CD14-positive monocyte (primary cell): ENCODE results near the gene MRPS9. TPM values are rescaled to one million over a fixed set of nuclear protein-coding genes. Genes with fewer than 3 reads are reported as not detected.

Experiments used
- DNase-seq, 3 donors: peaks; one replicate each; pipeline ENCODE4 v3.0.0-alpha.2; 2011 to 2022
- H2AFZ ChIP-seq: 2 replicates; pipeline ENCODE4 v1.6.0; 2012; ENCODE audit warnings: mild to moderate bottlenecking, low read depth, low read length, inconsistent platforms; ENCODE audit not compliant: insufficient read depth, poor library complexity, severe bottlenecking
- H3K27ac ChIP-seq, 2 donors: 1 replicate in 1 of 2; 2 replicates in 1 of 2; pipeline ENCODE4 v1.5.1; 2012 to 2013; ENCODE audit warnings: low read length in 2 of 2, control low read depth in 1 of 2, inconsistent platforms in 1 of 2, low read depth in 1 of 2, mild to moderate bottlenecking in 1 of 2
- H3K27me3 ChIP-seq, 2 donors: one replicate each; pipeline versions ENCODE4 v1.6.0 to v1.6.1; 2011 to 2013; ENCODE audit warnings: low read length in 2 of 2; ENCODE audit not compliant: control insufficient read depth in 2 of 2, insufficient read depth in 2 of 2
- H3K36me3 ChIP-seq, 2 donors: replicated peaks in 1 of 2; 1 replicate in 1 of 2; 2 replicates in 1 of 2; pipeline versions ENCODE4 v1.5.1 to v1.6.1; 2012 to 2013; ENCODE audit warnings: low read length in 2 of 2, control low read depth in 1 of 2, inconsistent platforms in 1 of 2, mild to moderate bottlenecking in 1 of 2; ENCODE audit not compliant: insufficient read depth in 2 of 2, control insufficient read depth in 1 of 2
- H3K4me1 ChIP-seq, 2 donors: 1 replicate in 1 of 2; 2 replicates in 1 of 2; pipeline versions ENCODE4 v1.5.1 to v1.6.1; 2012 to 2013; ENCODE audit warnings: low read length in 2 of 2, control low read depth in 1 of 2, inconsistent platforms in 1 of 2, mild to moderate bottlenecking in 1 of 2, moderate library complexity in 1 of 2; ENCODE audit not compliant: insufficient read depth in 2 of 2, control insufficient read depth in 1 of 2
- H3K4me2 ChIP-seq: replicated peaks from 2 replicates; pipeline ENCODE3; 2012; ENCODE audit warnings: low read length, moderate library complexity, mild to moderate bottlenecking; ENCODE audit not compliant: poor library complexity, severe bottlenecking; ENCODE audit errors: extremely low read depth
- H3K4me3 ChIP-seq, 3 experiments: fragments of 200-600 bp in 1 of 3; sonication (generic) in 1 of 3; replicated peaks in 1 of 3; 1 replicate in 2 of 3; 2 replicates in 1 of 3; pipeline ENCODE4 v1.5.1; 2011 to 2013; ENCODE audit warnings: low read length in 3 of 3, mild to moderate bottlenecking in 3 of 3, control low read depth in 2 of 3, low read depth in 2 of 3, inconsistent platforms in 1 of 3, moderate library complexity in 1 of 3
- H3K79me2 ChIP-seq: 2 replicates; pipeline ENCODE4 v1.6.0; 2012; ENCODE audit warnings: mild to moderate bottlenecking, control low read depth, inconsistent platforms, low read length, moderate library complexity; ENCODE audit not compliant: insufficient read depth
- H3K9ac ChIP-seq: 2 replicates; pipeline ENCODE4 v1.6.0; 2017; ENCODE audit warnings: low read length, mild to moderate bottlenecking; ENCODE audit not compliant: insufficient read depth, poor library complexity, severe bottlenecking
- H3K9me3 ChIP-seq, 2 donors: replicated peaks in 1 of 2; 1 replicate in 1 of 2; 2 replicates in 1 of 2; pipeline versions ENCODE4 v1.5.1 to v1.6.1; 2012 to 2013; ENCODE audit warnings: low read length in 2 of 2, control low read depth in 1 of 2; ENCODE audit not compliant: control insufficient read depth in 1 of 2, insufficient read depth in 1 of 2
- H4K20me1 ChIP-seq: 2 replicates; pipeline ENCODE4 v1.6.0; 2012; ENCODE audit warnings: mild to moderate bottlenecking, low read length, control low read depth, moderate library complexity; ENCODE audit not compliant: insufficient read depth
- H3K27ac Mint-ChIP-seq, 7 donors: one replicate each; pipeline ENCODE4 v1.8.0; 2020; ENCODE audit warnings: mild to moderate bottlenecking in 7 of 7, mixed read lengths in 7 of 7, moderate library complexity in 6 of 7, inconsistent platforms in 2 of 7
- H3K27me3 Mint-ChIP-seq, 3 donors: one replicate each; pipeline ENCODE4 v1.8.0; 2021 to 2022; ENCODE audit warnings: low read depth in 3 of 3, mild to moderate bottlenecking in 3 of 3, mixed read lengths in 3 of 3, moderate library complexity in 3 of 3, inconsistent platforms in 1 of 3
- H3K36me3 Mint-ChIP-seq, 2 donors: one replicate each; pipeline ENCODE4 v1.8.0; 2020; ENCODE audit warnings: mixed read lengths in 2 of 2, inconsistent platforms in 1 of 2, mild to moderate bottlenecking in 1 of 2
- H3K4me1 Mint-ChIP-seq: one replicate; pipeline ENCODE4 v1.8.0; 2020; ENCODE audit warnings: mild to moderate bottlenecking, mixed read lengths
- H3K4me3 Mint-ChIP-seq, 2 donors: one replicate each; pipeline ENCODE4 v1.8.0; 2020; ENCODE audit warnings: mild to moderate bottlenecking in 2 of 2, mixed read lengths in 2 of 2, moderate library complexity in 1 of 2
- H3K9me3 Mint-ChIP-seq, 7 donors: one replicate each; pipeline ENCODE4 v1.8.0; 2020 to 2022; ENCODE audit warnings: mixed read lengths in 7 of 7, mild to moderate bottlenecking in 6 of 7, moderate library complexity in 6 of 7, inconsistent platforms in 2 of 7
- WGBS: methylation state at CpG from one replicate; pipeline ENCODE4 v1.1.5; 2013; ENCODE audit warnings: missing lambda C conversion rate; ENCODE audit not compliant: insufficient coverage; 5-methylcytosine and 5-hydroxymethylcytosine counted together
- intact Hi-C, 2 donors: fragments of 100-400 bp; cut with micrococcal nuclease; formaldehyde crosslinking; loops; one replicate each; pipeline versions ENCODE4 v1.15.0 to v1.15.1; 2023
- polyA plus RNA-seq, 3 donors: library from polyadenylated mRNA; depleted of rRNA in 1 of 3; unstranded in 2 of 3; stranded (reverse) in 1 of 3; fragments of 300-500 nt in 2 of 3; fragments of >200 nt in 1 of 3; fragmentation: Illumina TruSeq in 2 of 3; gene quantifications; 1 replicate in 2 of 3; 2 replicates in 1 of 3; pipeline ENCODE4 v1.2.3, GENCODE V29; 2012 to 2021
- TF ChIP-seq, protein P1 (sequence below): fragments of 200-600 bp; IDR thresholded peaks from one replicate; pipeline ENCODE4 v1.8.0; 2022; ENCODE audit warnings: antibody characterized with exemption, mild to moderate bottlenecking

The MRPS9 gene
- polyA plus RNA-seq, 3 donors, result 9.9 to 12.5 (median 11.6) TPM

DNA sequence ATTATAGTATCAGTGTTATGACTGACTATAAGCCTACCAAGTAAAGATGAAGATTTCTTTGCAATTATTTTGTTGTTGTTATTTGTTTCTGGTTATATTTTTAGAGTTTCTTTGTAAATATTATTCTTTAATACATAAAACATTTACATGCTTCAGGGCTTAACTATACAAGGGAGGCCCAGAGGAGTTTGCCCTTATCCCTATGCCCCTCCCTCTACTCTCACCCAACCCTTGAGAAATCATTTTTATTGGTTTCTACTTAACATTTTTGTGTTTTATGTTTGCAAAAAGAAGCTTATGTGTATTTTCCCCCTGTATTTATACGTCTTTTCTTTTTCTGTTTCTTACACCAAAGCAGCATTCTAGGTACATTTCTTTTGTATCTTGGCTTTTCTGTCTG, 30.5 kb downstream of the MRPS9 start:
- no peaks in the 10 kb centered on the region for H3K27me3 ChIP-seq
- no peaks in the 10 kb centered on the region for H4K20me1 ChIP-seq
- no peaks in the 10 kb centered on the region for H3K9me3 ChIP-seq
- H3K27ac ChIP-seq, result no peak overlapping the region
- no peak overlapping the region for H3K27ac Mint-ChIP-seq
- intact Hi-C loops, result no loop called here
- no peaks in the 10 kb centered on the region for H3K9me3 Mint-ChIP-seq
- DNase-seq, result no peak
- no peaks in the 10 kb centered on the region for H3K79me2 ChIP-seq
- no CpG with 5 or more reads among the region's 1 CpG for WGBS
- H3K4me2 ChIP-seq, result no peak overlapping the region
- H3K36me3 ChIP-seq, result peaks cover 7 to 9% of the 10 kb centered on the region in 2 donors
- no peak overlapping the region for H3K4me3 ChIP-seq
- H3K27me3 Mint-ChIP-seq, result no peaks in the 10 kb centered on the region
- no peak overlapping the region for H3K9ac ChIP-seq
- TF ChIP-seq, protein P1, sequence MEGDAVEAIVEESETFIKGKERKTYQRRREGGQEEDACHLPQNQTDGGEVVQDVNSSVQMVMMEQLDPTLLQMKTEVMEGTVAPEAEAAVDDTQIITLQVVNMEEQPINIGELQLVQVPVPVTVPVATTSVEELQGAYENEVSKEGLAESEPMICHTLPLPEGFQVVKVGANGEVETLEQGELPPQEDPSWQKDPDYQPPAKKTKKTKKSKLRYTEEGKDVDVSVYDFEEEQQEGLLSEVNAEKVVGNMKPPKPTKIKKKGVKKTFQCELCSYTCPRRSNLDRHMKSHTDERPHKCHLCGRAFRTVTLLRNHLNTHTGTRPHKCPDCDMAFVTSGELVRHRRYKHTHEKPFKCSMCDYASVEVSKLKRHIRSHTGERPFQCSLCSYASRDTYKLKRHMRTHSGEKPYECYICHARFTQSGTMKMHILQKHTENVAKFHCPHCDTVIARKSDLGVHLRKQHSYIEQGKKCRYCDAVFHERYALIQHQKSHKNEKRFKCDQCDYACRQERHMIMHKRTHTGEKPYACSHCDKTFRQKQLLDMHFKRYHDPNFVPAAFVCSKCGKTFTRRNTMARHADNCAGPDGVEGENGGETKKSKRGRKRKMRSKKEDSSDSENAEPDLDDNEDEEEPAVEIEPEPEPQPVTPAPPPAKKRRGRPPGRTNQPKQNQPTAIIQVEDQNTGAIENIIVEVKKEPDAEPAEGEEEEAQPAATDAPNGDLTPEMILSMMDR, result no peak
- H3K4me1 ChIP-seq, result no peaks in the 10 kb centered on the region
- H3K4me1 Mint-ChIP-seq, result no peaks in the 10 kb centered on the region
- H3K36me3 Mint-ChIP-seq, result peaks cover 27 to 28% of the 10 kb centered on the region in 2 donors
- H3K4me3 Mint-ChIP-seq, result no peak overlapping the region
- H2AFZ ChIP-seq, result no peak overlapping the region

DNA sequence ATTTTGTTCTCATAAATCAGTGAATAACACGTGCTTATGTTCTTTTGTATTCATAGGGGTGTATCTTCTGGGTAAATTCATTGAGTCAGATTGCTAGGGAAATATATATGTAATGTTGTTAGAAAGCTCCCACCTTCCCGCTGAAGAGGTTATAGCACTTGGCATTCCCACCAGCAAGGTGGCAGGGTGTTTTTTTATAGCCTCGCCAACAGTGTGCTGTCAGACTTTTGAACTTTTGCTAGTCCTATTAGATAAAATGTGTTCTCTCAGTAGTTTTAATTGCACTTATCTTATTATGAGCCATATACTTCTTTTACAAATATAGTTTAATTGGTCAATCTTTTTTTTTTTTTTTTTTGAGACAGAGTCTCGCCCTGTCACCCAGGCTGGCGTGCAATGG, 31.0 kb downstream of the MRPS9 start:
- 100% methylated on average over 1 of the region's 5 CpGs for WGBS
- no peaks in the 10 kb centered on the region for H3K9me3 Mint-ChIP-seq
- no peak overlapping the region for H3K4me3 Mint-ChIP-seq
- TF ChIP-seq, protein P1, result no peak
- no peak overlapping the region for H3K27ac Mint-ChIP-seq
- peaks cover 32% of the 10 kb centered on the region in 2 donors for H3K36me3 Mint-ChIP-seq
- H3K4me1 Mint-ChIP-seq, result no peaks in the 10 kb centered on the region
- Histone ChIP-seq H3K27ac (no peak overlapping the region), H4K20me1 (no peaks in the 10 kb centered on the region), H3K4me3 (no peak overlapping the region), H3K27me3 (no peaks in the 10 kb centered on the region), H3K9ac (no peak overlapping the region), H3K4me1 (no peaks in the 10 kb centered on the region), H3K9me3 (no peaks in the 10 kb centered on the region), H3K4me2 (no peak overlapping the region), H3K36me3 (peaks cover 7 to 13% of the 10 kb centered on the region in 2 donors), H3K79me2 (no peaks in the 10 kb centered on the region), H2AFZ (no peak overlapping the region)
- intact Hi-C loops, result no loop called here
- no peaks in the 10 kb centered on the region for H3K27me3 Mint-ChIP-seq
- DNase-seq, result no peak
